Peyer's patch (tissue), 4 donors: ENCODE measurements around the gene VWF.

Experiments
- CTCF ChIP-seq, 6 experiments: fragments of 450-650 bp in 4 of 6; fragments of 200-600 bp in 2 of 6; sonication (generic) in 1 of 6; IDR thresholded peaks; one replicate each; pipeline ENCODE4 v1.5.1; 2017 to 2019; ENCODE audit warnings: antibody characterized with exemption in 6 of 6, mild to moderate bottlenecking in 3 of 6, moderate library complexity in 1 of 6
- POLR2A ChIP-seq, 2 donors: fragments of 450-650 bp; IDR thresholded peaks; one replicate each; pipeline ENCODE4 v1.5.1; 2017; ENCODE audit warnings: antibody characterized with exemption in 2 of 2, mild to moderate bottlenecking in 2 of 2, moderate library complexity in 2 of 2

DNA sequence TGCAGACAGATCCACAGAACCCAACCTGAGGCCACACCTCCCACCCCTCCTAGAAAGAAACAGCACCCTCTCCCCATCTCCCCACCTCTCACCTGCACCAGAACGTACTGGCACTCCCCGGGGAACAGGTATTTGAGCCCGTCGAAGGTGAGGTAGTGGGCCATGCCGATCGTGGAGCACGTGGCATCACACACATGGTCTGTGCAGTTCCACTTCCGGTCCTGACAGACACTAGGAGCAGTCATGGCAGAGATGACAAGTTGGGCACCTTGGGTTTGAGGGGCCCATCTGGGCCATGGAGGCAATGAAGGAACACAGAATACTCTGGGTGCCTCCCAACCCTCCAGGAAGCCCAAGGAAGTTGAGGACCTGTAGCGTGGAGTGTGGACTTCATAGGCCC is 89.9 kb downstream of the VWF start:
- no peak for TF ChIP-seq POLR2A (IDR thresholded peaks at IDR 0.05)
- no peak for TF ChIP-seq CTCF (IDR thresholded peaks at IDR 0.05)
